GM21360 (cell line): Measurements from ENCODE around the gene NSG1.

Source experiments
- ATAC-seq: cut with Tn5 transposase; IDR thresholded peaks from one replicate; pipeline ENCODE4 v1.9.1; 2021; ENCODE audit warnings: mild to moderate bottlenecking, moderate library complexity; ENCODE audit not compliant: unreplicated experiment

The NSG1 gene

DNA sequence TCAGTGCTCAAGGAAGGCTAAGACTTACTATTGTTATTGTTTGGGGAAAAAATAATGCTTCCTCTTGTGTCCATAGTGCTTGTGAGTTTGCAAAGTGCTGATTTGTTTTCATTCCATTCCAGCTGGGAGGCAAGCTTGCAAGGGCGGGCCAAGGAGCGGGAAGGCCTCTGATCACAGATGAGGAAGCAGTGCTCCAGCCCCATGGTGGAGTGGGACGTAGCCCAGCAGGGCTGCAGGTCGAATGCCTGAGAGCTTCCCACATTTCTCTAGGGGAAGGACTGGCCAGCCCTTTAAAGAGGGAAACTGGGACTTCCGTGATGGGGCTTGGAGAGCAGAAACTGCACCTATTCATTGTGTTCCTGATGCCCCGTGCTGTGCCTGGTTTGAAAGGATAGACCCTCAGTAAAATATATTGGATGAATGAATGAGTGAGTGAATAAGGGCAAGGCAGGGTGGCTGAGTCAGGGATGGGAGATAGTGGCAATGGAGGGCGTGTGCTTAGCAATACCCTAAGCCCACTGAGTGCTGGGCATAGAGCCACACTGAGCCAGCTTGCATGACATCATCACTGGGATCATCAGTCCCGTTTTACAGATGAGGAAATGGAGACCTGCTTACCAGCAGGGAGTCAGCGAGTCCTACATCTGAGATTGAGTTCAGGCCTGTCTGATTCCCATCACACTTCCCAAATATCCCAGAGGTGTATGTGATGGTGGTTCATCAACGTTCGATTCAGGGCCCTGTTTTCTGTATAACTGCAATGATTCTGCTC is 17.9 kb upstream of the NSG1 start:
- ATAC-seq = no peak

DNA sequence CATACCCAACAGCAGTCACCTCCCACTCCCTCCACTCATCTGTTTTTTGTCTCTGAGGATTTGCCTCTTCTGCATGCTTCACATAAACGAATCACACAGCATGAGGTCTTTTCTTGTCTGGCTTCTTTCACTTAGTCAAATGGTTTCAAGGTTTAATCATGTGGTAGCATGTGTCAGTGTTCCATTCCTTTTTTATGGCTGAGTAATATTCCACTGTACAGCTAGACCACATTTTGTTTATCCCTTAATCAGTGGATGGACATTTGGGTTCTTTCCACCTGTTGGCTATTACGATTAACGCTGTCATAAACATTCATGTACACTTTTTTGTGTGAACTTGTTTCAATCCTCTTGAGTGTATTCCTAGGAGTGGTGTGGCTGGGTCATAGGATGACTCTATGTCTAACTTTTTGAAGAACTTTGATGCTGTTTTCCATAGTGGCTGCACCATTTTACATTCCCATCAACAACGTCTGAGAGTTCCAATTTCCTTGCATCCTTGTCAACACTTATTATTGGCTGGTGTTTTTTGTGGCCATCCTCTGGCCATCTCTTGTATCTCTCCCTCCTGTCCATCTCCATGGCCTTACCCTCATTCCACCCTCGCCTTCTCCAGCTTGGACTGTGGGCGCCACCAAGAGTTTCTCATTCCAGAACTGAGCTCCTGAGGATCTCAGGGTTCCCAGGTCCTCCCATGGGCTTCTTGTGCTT is 12.4 kb upstream of the NSG1 start:
- ATAC-seq = no peak

DNA sequence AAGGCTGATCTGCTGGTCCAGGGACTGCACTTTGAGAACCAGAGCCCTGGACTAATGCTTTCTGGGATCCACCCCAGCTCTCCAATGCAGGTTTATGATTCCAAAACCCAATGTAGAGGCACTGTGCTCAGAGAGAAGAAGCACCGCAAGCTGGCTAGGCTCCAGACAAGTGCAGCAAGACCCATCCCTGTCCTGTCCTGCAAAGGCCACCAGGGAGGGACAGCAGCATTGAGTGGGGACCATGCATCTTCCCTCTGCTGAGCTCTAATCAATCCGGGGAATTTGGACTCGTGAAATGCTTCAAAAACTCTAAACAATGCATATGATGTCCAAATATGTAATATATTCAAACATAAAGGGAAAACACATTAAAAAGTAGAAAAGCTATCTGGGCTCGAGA is 10.8 kb upstream of the NSG1 start:
- ATAC-seq = no peak

DNA sequence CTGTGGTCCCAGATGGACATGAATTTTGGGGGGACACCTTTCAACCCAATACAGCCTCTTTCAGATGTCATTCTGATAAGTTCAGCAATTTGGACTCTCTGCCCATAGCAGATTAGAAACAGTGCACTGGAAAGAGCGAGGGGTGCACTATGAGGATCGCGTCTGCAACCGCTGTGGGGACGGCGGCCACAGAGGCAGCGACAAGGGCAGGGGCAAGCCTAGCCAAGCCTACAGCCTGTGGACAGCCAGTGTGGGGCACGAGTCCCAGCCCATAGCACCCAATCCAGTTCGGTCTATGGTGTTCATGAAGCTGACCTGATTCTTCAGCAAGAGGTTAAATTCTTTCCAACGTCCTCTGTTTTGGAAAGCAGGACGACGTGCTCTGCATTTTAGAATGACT is 9.7 kb upstream of the NSG1 start:
- no peak for ATAC-seq

DNA sequence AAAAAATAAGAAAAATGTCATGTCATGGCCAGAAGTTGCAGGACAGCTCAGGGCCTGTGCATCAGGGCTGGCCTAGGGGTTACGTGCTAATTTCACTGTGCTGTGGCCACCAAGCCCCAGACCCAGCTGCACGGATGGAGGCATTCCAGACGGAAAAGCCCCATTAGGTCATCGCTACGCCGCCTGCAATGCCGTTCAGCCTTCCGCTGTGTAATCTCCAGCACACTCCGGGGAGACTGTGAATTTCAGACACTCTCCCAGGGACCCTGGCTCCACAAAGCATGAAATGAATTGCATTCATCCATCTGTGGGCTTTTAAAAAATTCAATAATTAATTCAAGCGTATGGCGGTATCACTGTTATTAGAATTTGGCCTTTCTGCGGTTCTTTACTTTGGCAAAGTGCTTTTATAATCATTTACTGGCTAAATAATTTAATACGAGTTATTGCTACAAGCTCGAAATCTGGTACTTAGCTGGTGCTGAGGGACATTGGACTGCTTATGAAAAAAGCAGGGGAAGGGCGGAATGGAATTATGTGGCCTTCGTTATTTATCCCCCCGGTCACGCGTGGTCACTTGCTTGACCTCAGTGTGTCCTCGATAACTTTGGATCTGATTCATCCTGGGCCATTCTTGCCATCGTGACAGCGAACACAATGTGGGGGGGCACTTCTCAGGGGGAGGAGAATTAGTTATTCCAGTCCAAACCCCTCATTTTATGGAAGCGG is 9.0 kb upstream of the NSG1 start:
- ATAC-seq = no peak

DNA sequence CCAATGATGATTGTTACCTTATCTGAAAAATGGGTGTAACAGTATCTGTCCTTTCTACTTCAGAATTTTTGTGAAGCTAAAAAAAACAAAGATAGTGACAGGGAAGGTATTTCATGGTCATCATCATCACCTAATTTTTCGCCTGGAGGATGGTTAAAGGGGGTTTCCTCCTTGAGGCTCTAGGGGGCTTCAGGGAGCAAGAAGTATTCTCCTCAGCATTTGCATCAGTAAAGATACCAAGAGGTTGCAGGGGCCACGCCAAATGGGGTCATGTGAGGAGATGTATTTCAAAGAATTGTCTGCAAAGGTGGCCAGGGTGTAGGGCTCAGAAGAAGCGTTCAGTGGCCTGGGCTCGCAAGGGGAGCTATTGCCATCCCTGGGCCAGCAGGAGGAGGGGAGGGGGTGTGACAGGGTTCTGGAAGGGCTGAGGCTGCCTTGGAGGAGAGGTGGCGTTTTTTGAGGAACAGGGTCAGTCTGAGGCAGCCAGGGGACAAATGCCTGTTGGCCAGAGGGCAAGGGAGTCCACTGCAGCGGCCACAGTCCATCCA is 7.3 kb upstream of the NSG1 start:
- no peak for ATAC-seq

DNA sequence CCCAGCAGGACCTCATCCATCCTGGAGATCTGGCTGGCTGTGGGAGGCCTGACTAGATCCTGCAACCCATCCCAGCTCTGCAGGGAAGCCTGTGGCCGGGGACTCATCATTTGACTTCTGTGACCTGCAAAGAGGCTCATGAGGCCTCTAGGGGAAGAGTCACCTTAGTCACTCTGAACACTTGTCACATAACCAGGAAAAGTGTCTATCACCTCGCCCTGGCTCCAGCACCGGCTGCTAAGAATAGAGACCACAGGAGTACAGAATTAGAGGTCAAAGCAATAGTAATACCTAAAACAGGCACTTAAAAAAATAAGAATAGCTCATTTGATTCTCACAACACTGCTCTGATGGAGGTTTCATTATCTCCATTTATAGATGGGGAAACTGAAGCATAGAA is 3.8 kb upstream of the NSG1 start:
- no peak for ATAC-seq

DNA sequence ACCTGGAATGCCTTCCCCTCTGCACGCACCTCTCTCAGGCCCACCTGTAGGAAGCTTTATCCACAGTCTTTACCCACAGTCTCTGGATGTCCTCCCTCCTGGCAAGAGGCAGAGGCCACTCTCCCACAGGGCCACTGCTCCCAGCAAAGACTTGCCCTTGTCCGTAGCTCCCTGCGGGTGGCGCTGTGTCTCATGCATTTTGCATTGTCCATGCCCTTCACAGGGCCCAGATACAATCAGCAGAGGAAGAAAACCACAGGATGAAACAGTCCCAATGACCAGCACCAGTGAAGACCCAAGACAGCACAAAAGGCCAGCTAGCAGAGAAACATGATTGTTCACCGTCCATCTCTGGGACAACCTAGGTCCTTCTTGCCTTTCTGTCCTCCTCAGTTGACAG is 2.1 kb upstream of the NSG1 start:
- no peak for ATAC-seq

DNA sequence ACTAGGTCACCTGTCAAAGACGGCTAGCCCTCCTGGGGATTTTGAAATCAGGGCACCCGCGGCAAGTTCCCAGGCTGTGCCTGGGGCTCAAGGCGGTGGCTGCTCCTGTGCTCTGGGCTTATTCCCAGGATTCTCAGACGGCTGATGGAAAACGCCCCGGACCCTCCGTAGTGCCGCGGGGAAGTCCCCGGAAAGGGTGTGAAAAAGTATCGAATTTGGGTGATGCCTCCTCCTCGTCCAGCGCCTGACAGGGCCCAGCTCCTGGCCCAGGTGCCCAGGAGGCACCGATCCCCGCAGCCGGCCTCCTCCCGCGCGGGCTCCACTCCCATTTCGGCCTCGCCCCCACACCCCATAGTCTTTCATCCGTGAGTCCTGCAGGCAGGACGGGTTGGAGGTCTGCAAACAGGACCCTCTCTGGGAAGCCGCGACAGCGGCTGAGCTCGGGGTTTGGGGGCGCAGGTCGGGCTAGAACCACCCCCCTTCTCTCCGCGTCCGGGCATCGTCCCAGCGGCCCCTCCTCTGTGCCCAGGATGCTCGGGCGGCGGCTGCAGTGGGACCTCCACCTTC is 1.1 kb upstream of the NSG1 start:
- ATAC-seq = no peak

DNA sequence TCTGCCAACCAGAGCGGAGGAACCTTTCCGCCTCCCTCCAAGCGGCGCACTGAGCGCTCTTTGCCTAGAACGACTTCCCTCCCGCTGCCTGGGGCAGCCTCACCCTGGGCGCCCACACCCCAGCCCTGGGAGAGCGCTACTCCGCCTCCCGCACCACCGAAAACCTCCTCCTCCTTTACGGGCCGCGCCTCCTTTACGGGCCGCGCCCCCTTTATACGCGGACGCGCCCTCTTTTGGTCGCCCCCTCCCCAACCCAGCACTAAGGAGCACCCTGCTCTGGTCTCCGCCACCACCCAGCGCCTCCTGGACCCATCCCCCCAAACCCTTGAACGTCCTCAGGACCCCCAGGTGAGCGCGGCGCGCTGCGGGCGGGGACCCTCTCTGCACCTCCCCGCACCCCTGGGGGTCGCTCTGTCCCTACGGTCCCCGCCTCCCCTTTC is 586 bp upstream of the NSG1 start:
- no peak for ATAC-seq

DNA sequence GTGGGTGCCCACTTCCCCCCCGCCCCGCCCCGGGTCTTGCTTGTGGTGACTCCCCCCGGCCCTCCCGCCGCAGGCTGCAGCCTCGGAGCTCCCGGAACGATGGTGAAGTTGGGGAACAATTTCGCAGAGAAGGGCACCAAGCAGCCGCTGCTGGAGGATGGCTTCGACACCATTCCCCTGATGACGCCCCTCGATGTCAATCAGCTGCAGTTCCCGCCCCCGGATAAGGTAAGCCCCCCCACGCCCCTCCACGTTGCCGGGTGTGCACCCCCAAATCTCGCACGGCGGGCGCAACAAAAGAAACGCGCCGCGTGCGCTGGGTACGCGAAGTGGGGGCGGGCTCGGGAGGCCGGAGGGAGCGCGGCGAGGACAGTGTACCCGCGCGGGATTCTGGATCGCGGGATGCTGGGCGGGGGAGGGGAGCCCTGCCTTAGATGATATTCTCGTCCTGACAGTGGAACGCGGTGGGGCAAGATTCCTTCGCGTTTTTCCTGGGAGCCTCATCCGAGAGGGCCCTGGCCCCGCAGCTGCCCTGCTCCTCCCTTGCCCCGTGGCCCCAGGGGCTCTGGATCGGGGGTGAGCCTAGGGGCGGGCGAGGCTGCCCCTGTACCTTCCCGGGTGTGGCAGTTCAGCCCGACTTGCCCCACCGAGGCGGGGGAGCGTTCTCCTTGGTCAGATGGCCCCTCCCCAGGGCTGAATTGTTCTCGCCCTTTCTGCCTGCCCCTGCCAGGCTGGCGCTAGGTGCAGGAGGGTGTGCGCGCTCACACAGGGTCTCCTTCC is 819 bp downstream of the NSG1 start:
- ATAC-seq = no peak

DNA sequence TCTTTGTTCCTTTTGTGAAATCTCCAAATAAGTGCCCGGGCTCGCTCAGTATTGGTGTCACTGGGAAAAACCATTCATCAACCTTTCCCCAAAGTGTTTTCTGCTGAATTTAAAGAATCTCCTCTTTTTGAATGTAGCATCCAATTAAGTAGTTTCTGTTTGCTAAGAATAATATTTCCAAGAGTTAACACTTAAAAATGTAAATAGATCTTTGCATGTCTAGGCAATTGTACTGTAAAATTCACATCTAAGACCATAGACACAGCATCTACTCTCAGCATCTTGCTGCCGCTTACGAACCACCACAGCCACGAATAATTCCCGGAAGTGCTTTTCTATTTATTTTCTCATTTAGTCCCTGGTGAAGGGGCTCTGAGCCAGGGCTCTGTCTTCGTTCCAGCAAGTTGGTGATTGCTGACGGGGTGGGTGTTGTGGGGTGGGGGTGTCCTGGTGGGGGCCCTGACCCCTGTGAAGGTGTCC is 1.4 kb downstream of the NSG1 start:
- no peak for ATAC-seq

DNA sequence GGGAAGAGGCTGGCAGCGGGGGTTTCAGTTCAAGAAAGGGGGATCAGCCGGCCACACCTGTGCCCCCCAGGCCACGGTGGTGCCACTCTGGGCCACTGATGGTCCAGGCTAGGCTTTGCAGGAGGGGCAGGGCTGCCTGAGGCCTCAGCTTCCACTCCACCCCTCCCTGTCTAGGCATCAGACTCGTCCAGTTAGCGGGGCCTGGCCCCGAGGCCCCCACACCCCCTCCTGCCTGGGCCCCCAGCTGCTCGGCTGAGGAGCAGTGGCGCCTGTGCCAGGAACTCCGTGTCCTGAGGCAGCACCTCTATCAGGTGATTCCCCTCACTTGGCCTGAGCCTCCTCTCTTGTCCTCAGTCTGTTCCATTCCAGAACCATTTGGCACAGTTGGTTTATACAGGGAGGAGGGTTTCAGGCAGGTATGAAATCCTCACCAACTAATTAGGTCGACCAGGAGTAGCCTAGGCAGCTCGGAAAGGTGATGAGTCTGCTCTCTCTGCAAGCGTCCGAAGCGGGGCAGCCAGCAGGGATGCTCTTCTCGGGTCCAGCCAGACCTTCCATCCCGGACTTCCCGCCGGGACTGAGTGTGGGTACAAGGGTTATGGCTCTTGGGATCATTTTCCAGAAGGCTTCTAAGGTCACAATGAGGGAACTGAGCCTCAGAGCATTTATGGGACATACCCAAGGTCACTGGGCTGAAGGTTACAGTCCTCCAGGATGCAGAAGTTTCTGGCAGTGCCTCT is 2.1 kb downstream of the NSG1 start:
- no peak for ATAC-seq

DNA sequence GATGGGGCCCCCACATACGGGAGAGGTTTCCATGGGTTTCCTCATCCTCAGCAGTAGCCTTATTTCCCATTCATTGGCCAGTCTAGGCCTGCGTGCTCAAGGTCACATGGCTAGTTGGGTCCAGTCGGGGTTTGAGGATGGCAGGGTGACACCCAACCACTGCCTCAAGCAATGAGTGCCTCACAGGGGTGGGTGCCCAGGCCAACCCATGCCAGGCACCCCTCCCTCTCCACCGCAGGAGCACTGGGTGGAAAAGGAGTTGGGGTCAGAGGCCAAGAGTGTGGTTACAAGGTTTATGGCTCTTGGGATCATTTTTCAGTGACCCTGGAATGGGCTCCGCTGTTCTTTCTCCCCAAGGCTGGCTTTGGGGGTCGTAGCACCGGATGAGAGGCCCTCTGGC is 3.1 kb downstream of the NSG1 start:
- ATAC-seq = no peak

DNA sequence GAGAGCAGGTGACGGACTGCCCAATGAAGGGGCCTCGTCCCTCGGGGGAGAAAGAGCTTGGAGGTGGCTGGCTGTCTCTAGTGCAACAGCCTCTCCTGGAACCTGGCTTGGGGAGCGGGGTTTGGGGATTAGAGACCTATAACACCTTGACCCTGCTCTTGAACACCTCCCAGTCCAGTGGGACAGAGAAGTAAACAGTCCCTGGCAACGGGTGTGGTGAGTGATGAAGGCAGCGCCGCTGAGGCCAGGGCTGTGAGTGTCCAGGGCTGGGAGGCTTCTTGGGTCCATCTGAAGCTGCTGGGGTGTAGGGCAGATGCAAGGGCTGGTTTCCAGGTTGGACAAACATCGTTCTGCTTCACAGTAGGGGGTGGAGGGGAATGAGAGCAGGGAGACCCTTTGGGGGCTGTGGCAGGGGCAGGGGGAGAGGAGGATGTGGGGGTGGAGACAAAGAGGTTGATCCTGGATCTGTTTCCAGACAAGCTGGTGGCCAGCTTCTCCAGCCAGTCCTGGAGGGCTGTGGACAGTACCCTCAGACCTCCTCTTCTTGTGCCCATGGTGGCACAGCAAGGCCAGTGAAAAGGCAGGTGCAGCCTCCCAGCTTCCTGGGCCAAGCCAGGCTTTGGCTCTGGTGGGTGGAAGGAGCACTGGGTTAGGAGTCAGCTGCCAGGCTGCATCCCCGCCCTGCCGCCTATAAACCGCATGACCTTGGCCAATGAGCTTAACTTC is 3.8 kb downstream of the NSG1 start:
- no peak for ATAC-seq

DNA sequence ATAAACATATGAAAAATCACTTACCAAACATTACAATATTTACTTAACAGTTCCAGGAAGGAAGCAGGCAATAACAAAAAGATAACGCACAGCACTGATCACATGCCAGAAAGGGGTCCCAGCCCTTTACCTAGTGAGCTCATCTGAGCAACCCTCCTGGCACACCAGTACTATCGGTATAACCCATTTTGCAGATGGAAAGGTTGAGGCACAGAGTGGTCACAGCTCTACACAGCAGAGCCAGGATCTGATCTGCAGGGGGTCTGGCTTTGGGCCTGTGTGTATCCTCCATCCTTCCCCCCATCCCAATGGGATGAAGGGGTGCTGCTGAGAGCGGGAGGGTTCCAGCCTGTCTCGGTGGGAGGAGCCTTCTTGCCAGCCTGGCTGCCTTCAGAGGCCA is 5.0 kb downstream of the NSG1 start:
- no peak for ATAC-seq

DNA sequence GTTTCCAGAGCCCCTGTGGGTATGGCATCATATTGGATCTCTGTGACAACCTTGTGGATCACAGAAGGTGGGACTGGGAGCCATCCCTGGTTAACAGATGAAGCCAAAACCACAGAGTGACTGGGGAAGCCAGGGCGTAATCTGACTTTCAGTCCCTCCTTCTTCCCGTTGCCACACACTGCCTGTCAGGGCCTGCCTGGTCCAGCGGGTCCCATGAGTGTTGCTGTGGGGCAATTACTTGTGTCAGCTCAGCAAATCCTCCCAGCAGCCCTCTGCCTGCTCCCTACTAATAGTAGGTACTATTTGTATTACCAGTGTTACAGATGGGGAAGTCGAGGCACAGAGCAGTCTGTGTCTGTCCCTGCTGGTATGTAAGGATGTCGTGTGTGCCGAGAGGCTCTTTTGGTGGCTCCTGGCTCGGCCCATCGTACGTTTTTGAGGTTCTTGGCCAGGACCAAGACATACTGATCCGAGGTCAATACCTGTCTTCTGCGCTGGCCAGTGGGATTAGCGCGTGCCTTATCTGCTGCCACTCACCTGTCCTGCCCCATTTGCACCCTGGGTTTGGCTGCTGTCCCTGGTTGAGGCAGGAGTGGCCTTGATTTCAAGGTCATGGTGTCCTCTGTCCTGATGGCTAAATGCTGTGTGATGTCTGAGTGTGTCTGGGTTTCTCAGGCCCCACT is 5.7 kb downstream of the NSG1 start:
- ATAC-seq = no peak

DNA sequence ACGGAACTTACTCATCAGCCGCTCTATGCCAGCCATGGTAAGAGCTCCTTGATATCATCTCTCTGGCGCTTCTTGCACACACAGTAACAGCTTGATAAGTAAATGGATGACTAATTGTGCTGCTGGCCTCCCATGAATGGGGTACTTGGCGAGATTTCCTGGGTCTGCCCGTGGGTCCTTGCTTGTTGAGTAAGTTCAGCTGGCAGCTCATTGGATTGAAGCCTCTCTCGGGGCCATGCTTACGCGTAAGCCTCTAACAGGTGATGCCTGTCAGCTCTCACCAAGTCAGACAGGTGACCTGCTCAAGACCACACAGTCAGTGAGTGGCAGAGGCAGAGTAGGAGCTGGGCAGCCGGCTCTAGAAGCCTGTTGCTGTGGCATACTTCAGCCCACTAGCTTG is 7.7 kb downstream of the NSG1 start:
- ATAC-seq = no peak

DNA sequence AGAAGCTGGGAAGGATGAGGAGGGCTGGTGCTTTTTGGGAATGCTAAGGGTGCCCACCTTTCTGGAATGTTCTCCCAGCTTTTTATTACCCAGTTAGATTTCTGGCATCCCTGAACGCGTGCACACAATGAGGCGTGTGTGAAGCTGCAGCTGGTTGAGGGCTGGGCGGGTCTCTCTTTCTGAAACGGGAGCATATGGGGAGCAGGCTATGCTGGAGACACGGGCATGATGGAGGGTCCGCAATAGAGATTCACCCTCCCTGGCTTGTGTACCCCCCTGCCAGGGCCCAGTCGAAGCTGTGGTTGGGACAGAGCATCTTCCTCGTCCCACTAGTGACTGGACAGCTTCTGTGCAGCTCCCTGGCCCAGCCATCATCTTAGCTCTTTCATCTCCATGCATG is 8.5 kb downstream of the NSG1 start:
- ATAC-seq = no peak
